ENCODE data around the gene EXOG.
"Not testable (repeated sequence)": the region's sequence is repeated elsewhere in the genome, so short reads cannot be mapped to it uniquely, and the experiment has no call there.

The EXOG gene

GRCh38 chr3:38565339-38566214, 69.4 kb downstream of the EXOG start:
- no peaks in the 10 kb centered on the region for H3K27me3 ChIP-seq (ENCODE audit: insufficient read depth, low read length)
- H3K14ac ChIP-seq (ENCODE audit: low read length) = no peak overlapping the region
- no CpG with 5 or more reads among the region's 13 CpGs for WGBS (ENCODE audit: extremely low coverage, insufficient coverage, insufficient read length)
- no peak for DNase-seq
- H2BK5ac ChIP-seq (ENCODE audit: low read depth, low read length, poor library complexity) = no peak overlapping the region
- H3K36me3 ChIP-seq (ENCODE audit: control insufficient read depth in 1 of 2, insufficient read depth in 2 of 2, low read length in 2 of 2) = no peaks in the 10 kb centered on the region
- no peak overlapping the region for H4K12ac ChIP-seq (ENCODE audit: low read depth, low read length)
- no peak overlapping the region for H2BK120ac ChIP-seq (ENCODE audit: insufficient read depth, low read length, poor library complexity)
- no peaks in the 10 kb centered on the region for H3K4me1 ChIP-seq (ENCODE audit: control insufficient read depth in 1 of 2, insufficient read depth in 2 of 2, low read length in 2 of 2)
- H3K23ac ChIP-seq (ENCODE audit: low read length) = no peak overlapping the region
- H2AFZ ChIP-seq (ENCODE audit: insufficient read depth, low read length, poor library complexity) = no peak overlapping the region
- no peaks in the 10 kb centered on the region for H3K9me3 ChIP-seq (ENCODE audit: insufficient read depth, low read depth, low read length)
- H4K8ac ChIP-seq (ENCODE audit: low read depth, low read length) = no peak overlapping the region
- no peak overlapping the region for H2AK5ac ChIP-seq (ENCODE audit: low read length)
- H3K4me3 ChIP-seq (ENCODE audit: low read depth, low read length) = no peak overlapping the region
- no peaks in the 10 kb centered on the region for H3K79me1 ChIP-seq (ENCODE audit: low read length)
- no peaks in the 10 kb centered on the region for H3K79me2 ChIP-seq (ENCODE audit: control insufficient read depth, insufficient read depth, low read length, poor library complexity)
- no peak overlapping the region for H3K18ac ChIP-seq (ENCODE audit: low read length)
- no peak overlapping the region for H3K4ac ChIP-seq (ENCODE audit: low read depth, low read length)
- H3K9ac ChIP-seq (ENCODE audit: low read length) = no peak overlapping the region
- no peak overlapping the region for H4K91ac ChIP-seq (ENCODE audit: low read depth, low read length)
- no peak overlapping the region for H3K4me2 ChIP-seq (ENCODE audit: low read length)
- H3K27ac ChIP-seq (ENCODE audit: low read depth, low read length) = no peak overlapping the region
- no peak overlapping the region for H2BK12ac ChIP-seq (ENCODE audit: low read length)

- Histone ChIP-seq H3K79me2 (ENCODE audit: control insufficient read depth, insufficient read depth, low read length, poor library complexity) (no peaks in the 10 kb centered on the region), H3K4me1 (ENCODE audit: control insufficient read depth in 1 of 2, insufficient read depth in 2 of 2, low read length in 2 of 2) (no peaks in the 10 kb centered on the region), H3K23ac (ENCODE audit: low read length) (no peak overlapping the region), H3K9me3 (ENCODE audit: insufficient read depth, low read depth, low read length) (no peaks in the 10 kb centered on the region), H3K4me3 (ENCODE audit: low read depth, low read length) (no peak overlapping the region), H2AK5ac (ENCODE audit: low read length) (no peak overlapping the region), H3K9ac (ENCODE audit: low read length) (no peak overlapping the region), H2BK120ac (ENCODE audit: insufficient read depth, low read length, poor library complexity) (no peak overlapping the region), H3K36me3 (ENCODE audit: control insufficient read depth in 1 of 2, insufficient read depth in 2 of 2, low read length in 2 of 2) (no peaks in the 10 kb centered on the region), H2BK12ac (ENCODE audit: low read length) (no peak overlapping the region), H4K8ac (ENCODE audit: low read depth, low read length) (no peak overlapping the region), H3K79me1 (ENCODE audit: low read length) (no peaks in the 10 kb centered on the region), H4K12ac (ENCODE audit: low read depth, low read length) (no peak overlapping the region), H3K18ac (ENCODE audit: low read length) (no peak overlapping the region), H2BK5ac (ENCODE audit: low read depth, low read length, poor library complexity) (no peak overlapping the region), H2AFZ (ENCODE audit: insufficient read depth, low read length, poor library complexity) (no peak overlapping the region), H3K27ac (ENCODE audit: low read depth, low read length) (no peak overlapping the region), H3K14ac (ENCODE audit: low read length) (no peak overlapping the region), H3K27me3 (ENCODE audit: insufficient read depth, low read length) (no peaks in the 10 kb centered on the region), H3K4ac (ENCODE audit: low read depth, low read length) (no peak overlapping the region), H4K91ac (ENCODE audit: low read depth, low read length) (no peak overlapping the region), H3K4me2 (ENCODE audit: low read length) (no peak overlapping the region)
- DNase-seq = no peak
- no CpG with 5 or more reads among the region's 13 CpGs for WGBS (ENCODE audit: extremely low coverage, insufficient coverage, insufficient read length)
Observed at GRCh38 chr3:38566215-38566528, 70.0 kb downstream of the EXOG start.

GRCh38 chr3:38566794-38567193, 70.7 kb downstream of the EXOG start:
- not testable (repeated sequence) for H3K9me3 ChIP-seq (ENCODE audit: insufficient read depth, low read depth, low read length); H2AFZ ChIP-seq (ENCODE audit: insufficient read depth, low read length, poor library complexity); H4K91ac ChIP-seq (ENCODE audit: low read depth, low read length); H3K27ac ChIP-seq (ENCODE audit: low read depth, low read length); H3K9ac ChIP-seq (ENCODE audit: low read length); H2BK120ac ChIP-seq (ENCODE audit: insufficient read depth, low read length, poor library complexity); H3K23ac ChIP-seq (ENCODE audit: low read length); DNase-seq; H3K79me1 ChIP-seq (ENCODE audit: low read length); H2AK5ac ChIP-seq (ENCODE audit: low read length); H3K27me3 ChIP-seq (ENCODE audit: insufficient read depth, low read length); H3K4me1 ChIP-seq (ENCODE audit: control insufficient read depth in 1 of 2, insufficient read depth in 2 of 2, low read length in 2 of 2); H3K4me2 ChIP-seq (ENCODE audit: low read length); H3K14ac ChIP-seq (ENCODE audit: low read length); H3K79me2 ChIP-seq (ENCODE audit: control insufficient read depth, insufficient read depth, low read length, poor library complexity); H4K8ac ChIP-seq (ENCODE audit: low read depth, low read length); H2BK12ac ChIP-seq (ENCODE audit: low read length); H3K4ac ChIP-seq (ENCODE audit: low read depth, low read length); H3K18ac ChIP-seq (ENCODE audit: low read length); H4K12ac ChIP-seq (ENCODE audit: low read depth, low read length); H3K4me3 ChIP-seq (ENCODE audit: low read depth, low read length); H2BK5ac ChIP-seq (ENCODE audit: low read depth, low read length, poor library complexity); H3K36me3 ChIP-seq (ENCODE audit: control insufficient read depth in 1 of 2, insufficient read depth in 2 of 2, low read length in 2 of 2)
- WGBS (ENCODE audit: extremely low coverage, insufficient coverage, insufficient read length) = no CpG with 5 or more reads among the region's 7 CpGs

DNA sequence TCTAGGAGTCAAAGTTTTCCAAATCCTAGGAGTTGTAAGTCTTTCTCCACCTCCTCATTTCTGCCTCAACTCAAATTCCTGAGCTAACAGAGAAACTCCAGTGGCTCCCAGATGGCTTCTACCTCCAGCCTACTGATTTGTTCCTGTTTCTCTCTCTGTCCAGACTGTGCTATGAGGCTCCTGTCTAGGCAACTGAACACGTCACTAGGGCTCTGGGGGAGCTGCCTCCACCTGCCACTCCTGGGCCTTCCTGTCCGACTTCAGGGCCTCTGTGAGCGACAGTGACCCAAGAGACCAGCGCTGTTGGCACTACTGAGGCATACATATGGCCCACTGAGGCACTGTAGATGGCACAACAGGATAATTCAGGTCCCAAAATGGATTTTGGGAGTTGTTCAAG, 71.4 kb downstream of the EXOG start:
- H3K27ac ChIP-seq (ENCODE audit: low read depth, low read length) = no peak overlapping the region
- H3K18ac ChIP-seq (ENCODE audit: low read length) = no peak overlapping the region
- DNase-seq = no peak
- no peak overlapping the region for H2BK12ac ChIP-seq (ENCODE audit: low read length)
- no peak overlapping the region for H4K12ac ChIP-seq (ENCODE audit: low read depth, low read length)
- no peak overlapping the region for H2BK5ac ChIP-seq (ENCODE audit: low read depth, low read length, poor library complexity)
- WGBS (ENCODE audit: extremely low coverage, insufficient coverage, insufficient read length) = no CpG with 5 or more reads among the region's 4 CpGs
- no peaks in the 10 kb centered on the region for H3K79me2 ChIP-seq (ENCODE audit: control insufficient read depth, insufficient read depth, low read length, poor library complexity)
- no peak overlapping the region for H3K4me3 ChIP-seq (ENCODE audit: low read depth, low read length)
- no peak overlapping the region for H2AK5ac ChIP-seq (ENCODE audit: low read length)
- no peak overlapping the region for H2AFZ ChIP-seq (ENCODE audit: insufficient read depth, low read length, poor library complexity)
- H4K8ac ChIP-seq (ENCODE audit: low read depth, low read length) = no peak overlapping the region
- no peaks in the 10 kb centered on the region for H3K27me3 ChIP-seq (ENCODE audit: insufficient read depth, low read length)
- H3K9ac ChIP-seq (ENCODE audit: low read length) = no peak overlapping the region
- no peaks in the 10 kb centered on the region for H3K9me3 ChIP-seq (ENCODE audit: insufficient read depth, low read depth, low read length)
- H3K4me2 ChIP-seq (ENCODE audit: low read length) = no peak overlapping the region
- H3K4ac ChIP-seq (ENCODE audit: low read depth, low read length) = no peak overlapping the region
- no peak overlapping the region for H2BK120ac ChIP-seq (ENCODE audit: insufficient read depth, low read length, poor library complexity)
- H3K4me1 ChIP-seq (ENCODE audit: control insufficient read depth in 1 of 2, insufficient read depth in 2 of 2, low read length in 2 of 2) = no peaks in the 10 kb centered on the region
- no peaks in the 10 kb centered on the region for H3K79me1 ChIP-seq (ENCODE audit: low read length)
- H4K91ac ChIP-seq (ENCODE audit: low read depth, low read length) = no peak overlapping the region
- H3K36me3 ChIP-seq (ENCODE audit: control insufficient read depth in 1 of 2, insufficient read depth in 2 of 2, low read length in 2 of 2) = no peaks in the 10 kb centered on the region
- no peak overlapping the region for H3K14ac ChIP-seq (ENCODE audit: low read length)
- no peak overlapping the region for H3K23ac ChIP-seq (ENCODE audit: low read length)
